HEK293T (cell line): ENCODE results near the gene RNU5B-1.

Experiments used
- BHLHE40 ChIP-seq: fragments of 450-650 bp; IDR thresholded peaks from 2 replicates; pipeline ENCODE4 v1.6.1; 2016; ENCODE audit warnings: mild to moderate bottlenecking, moderate library complexity, borderline replicate concordance
- FOXA1 ChIP-seq: fragments of 450-650 bp; IDR thresholded peaks from 2 replicates; pipeline ENCODE4 v1.6.1; 2016; ENCODE audit warnings: mild to moderate bottlenecking
- FOXK2 ChIP-seq: fragments of 450-650 bp; IDR thresholded peaks from 2 replicates; pipeline ENCODE4 v1.6.1; 2016; ENCODE audit warnings: mild to moderate bottlenecking
- FOXM1 ChIP-seq: fragments of 450-650 bp; IDR thresholded peaks from 2 replicates; pipeline ENCODE4 v1.6.1; 2017; ENCODE audit warnings: mild to moderate bottlenecking, borderline replicate concordance
- HDGF ChIP-seq: fragments of 450-650 bp; IDR thresholded peaks from 2 replicates; pipeline ENCODE4 v1.6.1; 2017; ENCODE audit warnings: antibody characterized with exemption, borderline replicate concordance
- L3MBTL2 ChIP-seq: fragments of 450-650 bp; conservative IDR thresholded peaks from 2 replicates; pipeline ENCODE4 v1.6.1; 2016; ENCODE audit warnings: mild to moderate bottlenecking
- LEF1 ChIP-seq: fragments of 450-650 bp; IDR thresholded peaks from 2 replicates; pipeline ENCODE4 v1.6.1; 2017; ENCODE audit warnings: mild to moderate bottlenecking, borderline replicate concordance
- NFRKB ChIP-seq: fragments of 450-650 bp; IDR thresholded peaks from 2 replicates; pipeline ENCODE4 v1.6.1; 2016; ENCODE audit warnings: mild to moderate bottlenecking, moderate library complexity
- SP1 ChIP-seq: fragments of 450-650 bp; IDR thresholded peaks from 2 replicates; pipeline ENCODE4 v1.6.1; 2017
- SUZ12 ChIP-seq: fragments of 450-650 bp; IDR thresholded peaks from 2 replicates; pipeline ENCODE4 v1.6.1; 2016; ENCODE audit warnings: mild to moderate bottlenecking
- TARDBP ChIP-seq: fragments of 450-650 bp; IDR thresholded peaks from 2 replicates; pipeline ENCODE4 v1.6.1; 2016
- TF ChIP-seq, protein P1 (sequence below): fragments of 450-650 bp; IDR thresholded peaks from 2 replicates; pipeline ENCODE4 v1.6.1; 2016

DNA sequence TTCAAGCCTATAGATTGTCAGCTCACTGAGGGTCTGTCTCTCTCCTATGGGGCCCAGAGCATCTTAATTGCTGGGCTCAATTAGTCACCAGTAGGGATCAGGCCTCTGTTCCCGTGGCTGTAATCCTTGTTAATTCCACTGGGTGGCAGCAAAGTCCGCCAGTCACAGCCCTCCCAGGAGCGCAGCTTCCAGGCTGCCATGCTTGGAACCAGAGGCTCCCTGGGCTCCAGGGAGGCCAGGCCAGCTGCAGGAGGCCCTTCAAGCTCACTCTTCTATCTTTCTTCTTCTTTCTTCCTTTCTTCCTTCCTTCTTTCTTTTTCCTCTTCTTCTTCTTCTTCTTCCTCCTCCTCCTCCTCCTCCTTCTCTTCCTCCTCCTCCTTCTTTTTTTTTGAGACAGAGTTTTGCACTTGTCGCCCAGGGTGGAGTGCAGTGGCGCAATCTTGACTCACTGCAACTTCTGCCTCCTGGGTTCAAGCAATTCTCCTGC is 14.4 kb downstream of the RNU5B-1 start:
- no peak for TF ChIP-seq NFRKB
- TF ChIP-seq FOXK2, result no peak
- TF ChIP-seq L3MBTL2, result no peak
- TF ChIP-seq SP1, result no peak
- no peak for TF ChIP-seq FOXM1
- no peak for TF ChIP-seq HDGF
- TF ChIP-seq BHLHE40, result no peak
- no peak for TF ChIP-seq LEF1
- TF ChIP-seq FOXA1, result no peak
- TF ChIP-seq TARDBP, result no peak
- no peak for TF ChIP-seq SUZ12
- TF ChIP-seq, protein P1, sequence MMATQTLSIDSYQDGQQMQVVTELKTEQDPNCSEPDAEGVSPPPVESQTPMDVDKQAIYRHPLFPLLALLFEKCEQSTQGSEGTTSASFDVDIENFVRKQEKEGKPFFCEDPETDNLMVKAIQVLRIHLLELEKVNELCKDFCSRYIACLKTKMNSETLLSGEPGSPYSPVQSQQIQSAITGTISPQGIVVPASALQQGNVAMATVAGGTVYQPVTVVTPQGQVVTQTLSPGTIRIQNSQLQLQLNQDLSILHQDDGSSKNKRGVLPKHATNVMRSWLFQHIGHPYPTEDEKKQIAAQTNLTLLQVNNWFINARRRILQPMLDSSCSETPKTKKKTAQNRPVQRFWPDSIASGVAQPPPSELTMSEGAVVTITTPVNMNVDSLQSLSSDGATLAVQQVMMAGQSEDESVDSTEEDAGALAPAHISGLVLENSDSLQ, result no peak
